ENCODE measurements around the gene IMPDH2.

DNA sequence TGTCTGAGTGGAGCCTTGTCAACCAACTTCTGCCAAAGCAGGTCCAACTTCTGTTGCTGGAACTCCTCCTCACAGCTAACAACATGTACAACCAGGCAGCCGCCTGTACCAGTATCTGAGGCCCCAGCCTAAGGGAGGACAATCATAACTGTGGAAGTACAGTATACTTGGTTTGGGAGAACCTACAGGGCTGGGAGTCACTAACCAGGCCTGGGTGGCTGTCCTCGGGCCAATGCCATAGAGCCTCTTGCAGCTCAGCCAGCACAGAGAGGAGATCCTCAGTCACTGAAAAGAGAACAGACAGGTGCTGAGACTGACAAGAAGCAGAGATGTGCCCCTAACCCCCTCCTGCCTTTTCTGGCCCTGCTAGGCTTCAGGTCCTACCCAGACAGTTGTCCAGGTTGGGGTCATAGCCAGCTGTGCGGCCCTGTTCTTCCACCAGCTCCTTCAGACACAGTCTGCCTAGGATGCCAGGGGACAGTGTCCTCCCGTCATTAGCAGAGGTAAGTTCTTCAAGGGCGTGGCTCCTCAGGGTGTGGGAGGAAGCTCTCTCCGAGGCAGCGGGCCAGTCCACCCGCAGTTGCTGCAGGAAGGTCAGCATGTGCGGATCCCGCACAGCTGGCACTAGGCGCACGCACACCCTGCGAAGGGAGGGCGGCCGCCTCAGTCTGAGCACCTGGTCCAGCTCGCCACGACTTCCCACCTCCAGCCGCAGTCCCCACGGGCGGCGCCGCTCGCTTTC is 11.8 kb downstream of the IMPDH2 start:
- TF ChIP-seq CTCF (IDR thresholded peaks at IDR 0.05; ENCODE audit: low read depth, low read length, poor library complexity, severe bottlenecking) = no peak
- no peak for TF ChIP-seq EZH2phosphoT487 (IDR thresholded peaks at IDR 0.05; ENCODE audit: borderline replicate concordance, low read length)
